ENCODE results near the gene NUFIP2. TPM values are rescaled to one million over a fixed set of nuclear protein-coding genes. Genes with fewer than 3 reads are reported as not detected.

Gene NUFIP2
- total and polyA plus RNA-seq, 10 of the 15 experiments (the other 5 are each of a cell fraction or from before 2014, with no cell fraction given), result 3.7 to 32.3 (median 14.5) TPM

DNA sequence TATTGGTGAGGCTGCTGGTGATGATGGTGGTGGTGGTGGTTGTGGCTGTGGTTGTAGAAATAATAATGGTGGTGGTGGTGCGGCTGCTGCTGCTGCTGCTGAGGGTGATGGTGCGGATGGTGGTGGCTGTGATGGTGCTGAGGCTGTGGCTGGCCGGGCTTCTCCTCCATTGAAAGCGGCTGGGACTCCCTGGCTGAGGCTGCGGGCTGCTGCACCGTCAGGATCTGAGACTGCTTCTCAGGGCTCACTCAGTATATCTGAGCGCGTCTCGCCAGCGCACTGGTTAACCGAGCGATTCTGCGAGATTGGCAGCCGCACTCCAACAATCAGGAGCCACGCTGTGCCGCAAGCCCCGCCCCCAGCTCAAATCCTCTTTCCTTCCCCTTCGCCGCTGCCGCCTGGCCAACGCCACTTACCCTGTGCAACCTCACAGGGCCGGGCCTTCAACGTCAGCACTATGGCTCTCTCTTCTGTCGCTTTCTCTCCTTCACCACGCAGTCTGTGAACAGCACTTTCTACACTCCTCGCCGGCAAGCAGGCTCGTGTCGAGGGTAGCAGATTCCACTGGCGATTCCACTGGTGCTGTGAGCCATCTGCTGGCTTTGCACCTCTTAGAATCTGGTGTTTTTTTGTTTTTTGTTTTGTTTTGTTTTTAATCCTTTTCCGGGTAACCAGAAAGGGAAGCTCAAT is at the start of gene NUFIP2 (continued):
- TF ChIP-seq PKNOX1 (IDR thresholded peaks at IDR 0.05) (peak; percentile 99), IRF3 (IDR thresholded peaks at IDR 0.05) (0 out of 2 replicates have a peak, but pooled peaks have one; percentile 50), PAX5 (IDR thresholded peaks at IDR 0.05; ENCODE audit: borderline replicate concordance, low read depth, low read length) (peak; percentile 34; the same call in 1 of the 2 replicates), SKIL (IDR thresholded peaks at IDR 0.05; ENCODE audit: low read depth, poor library complexity, severe bottlenecking) (peak; percentile 67), BHLHE40 (IDR thresholded peaks at IDR 0.05; ENCODE audit: borderline replicate concordance in 1 of 2, low read depth in 2 of 2, low read length in 1 of 2) (peak in 1 of 2 experiments; percentile 48; a peak in 1 of 4 replicates), ZNF217 (IDR thresholded peaks at IDR 0.05) (no peak), NFXL1 (IDR thresholded peaks at IDR 0.05; ENCODE audit: borderline replicate concordance) (no peak), KLF5 (IDR thresholded peaks at IDR 0.05; ENCODE audit: partially characterized antibody) (no peak), HDAC2 (IDR thresholded peaks at IDR 0.05) (no peak), JUND (IDR thresholded peaks at IDR 0.05; ENCODE audit: low read depth, low read length) (0 out of 2 replicates have a peak, but pooled peaks have one; percentile 8), MXI1 (IDR thresholded peaks at IDR 0.05; ENCODE audit: low read depth, low read length) (peak; percentile 57; the same call in 1 of the 2 replicates), PML (IDR thresholded peaks at IDR 0.05; ENCODE audit: low read length) (peak; percentile 98), TCF7 (IDR thresholded peaks at IDR 0.05; ENCODE audit: borderline replicate concordance) (no peak), ZNF592 (IDR thresholded peaks at IDR 0.05) (no peak), POLR2A (IDR thresholded peaks at IDR 0.05; ENCODE audit: low read depth, low read length) (peak; percentile 98)
- TF ChIP-seq, protein P1, sequence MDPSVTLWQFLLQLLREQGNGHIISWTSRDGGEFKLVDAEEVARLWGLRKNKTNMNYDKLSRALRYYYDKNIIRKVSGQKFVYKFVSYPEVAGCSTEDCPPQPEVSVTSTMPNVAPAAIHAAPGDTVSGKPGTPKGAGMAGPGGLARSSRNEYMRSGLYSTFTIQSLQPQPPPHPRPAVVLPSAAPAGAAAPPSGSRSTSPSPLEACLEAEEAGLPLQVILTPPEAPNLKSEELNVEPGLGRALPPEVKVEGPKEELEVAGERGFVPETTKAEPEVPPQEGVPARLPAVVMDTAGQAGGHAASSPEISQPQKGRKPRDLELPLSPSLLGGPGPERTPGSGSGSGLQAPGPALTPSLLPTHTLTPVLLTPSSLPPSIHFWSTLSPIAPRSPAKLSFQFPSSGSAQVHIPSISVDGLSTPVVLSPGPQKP (IDR thresholded peaks at IDR 0.05; ENCODE audit: low read depth, low read length), result no peak
- TF ChIP-seq, protein P2, sequence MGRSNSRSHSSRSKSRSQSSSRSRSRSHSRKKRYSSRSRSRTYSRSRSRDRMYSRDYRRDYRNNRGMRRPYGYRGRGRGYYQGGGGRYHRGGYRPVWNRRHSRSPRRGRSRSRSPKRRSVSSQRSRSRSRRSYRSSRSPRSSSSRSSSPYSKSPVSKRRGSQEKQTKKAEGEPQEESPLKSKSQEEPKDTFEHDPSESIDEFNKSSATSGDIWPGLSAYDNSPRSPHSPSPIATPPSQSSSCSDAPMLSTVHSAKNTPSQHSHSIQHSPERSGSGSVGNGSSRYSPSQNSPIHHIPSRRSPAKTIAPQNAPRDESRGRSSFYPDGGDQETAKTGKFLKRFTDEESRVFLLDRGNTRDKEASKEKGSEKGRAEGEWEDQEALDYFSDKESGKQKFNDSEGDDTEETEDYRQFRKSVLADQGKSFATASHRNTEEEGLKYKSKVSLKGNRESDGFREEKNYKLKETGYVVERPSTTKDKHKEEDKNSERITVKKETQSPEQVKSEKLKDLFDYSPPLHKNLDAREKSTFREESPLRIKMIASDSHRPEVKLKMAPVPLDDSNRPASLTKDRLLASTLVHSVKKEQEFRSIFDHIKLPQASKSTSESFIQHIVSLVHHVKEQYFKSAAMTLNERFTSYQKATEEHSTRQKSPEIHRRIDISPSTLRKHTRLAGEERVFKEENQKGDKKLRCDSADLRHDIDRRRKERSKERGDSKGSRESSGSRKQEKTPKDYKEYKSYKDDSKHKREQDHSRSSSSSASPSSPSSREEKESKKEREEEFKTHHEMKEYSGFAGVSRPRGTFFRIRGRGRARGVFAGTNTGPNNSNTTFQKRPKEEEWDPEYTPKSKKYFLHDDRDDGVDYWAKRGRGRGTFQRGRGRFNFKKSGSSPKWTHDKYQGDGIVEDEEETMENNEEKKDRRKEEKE (IDR thresholded peaks at IDR 0.05), result no peak
